Activated CD4-positive, alpha-beta memory T cell treated with anti-CD3 and anti-CD28 coated beads for 36 hours (primary cell): ENCODE results near the gene NME3. TPM values are rescaled to one million over a fixed set of nuclear protein-coding genes. Genes with fewer than 3 reads are reported as not detected.

ENCODE experiments used
- CTCF ChIA-PET: fragments of 350-600 bp; sonication (Branson Sonifier 250); formaldehyde crosslinking; loops from one replicate; lab custom pipeline; 2021; ENCODE audit warnings: antibody characterized with exemption, inconsistent platforms; lab: Charles Lee
- POLR2A ChIA-PET: fragments of 350-600 bp; sonication (Branson Sonifier 250); formaldehyde crosslinking; loops from one replicate; lab custom pipeline; 2021; ENCODE audit warnings: antibody characterized with exemption; lab: Charles Lee
- DNase-seq: peaks from one replicate; pipeline ENCODE4 v3.0.0-alpha.2; 2020
- H3K27ac Mint-ChIP-seq: one replicate; pipeline ENCODE4 v1.8.0; 2021; ENCODE audit warnings: mixed read lengths
- H3K27me3 Mint-ChIP-seq: one replicate; pipeline ENCODE4 v1.8.0; 2021; ENCODE audit warnings: mixed read lengths
- H3K36me3 Mint-ChIP-seq: one replicate; pipeline ENCODE4 v1.8.0; 2021; ENCODE audit warnings: mixed read lengths
- H3K4me1 Mint-ChIP-seq: one replicate; pipeline ENCODE4 v1.8.0; 2021; ENCODE audit warnings: low read depth, mixed read lengths
- H3K4me3 Mint-ChIP-seq: one replicate; pipeline ENCODE4 v1.8.0; 2021; ENCODE audit warnings: mild to moderate bottlenecking, mixed read lengths
- H3K9me3 Mint-ChIP-seq: one replicate; pipeline ENCODE4 v1.8.0; 2021; ENCODE audit warnings: mixed read lengths
- intact Hi-C: fragments of 100-400 bp; cut with micrococcal nuclease; formaldehyde crosslinking; loops from one replicate; pipeline ENCODE4 v1.15.1; 2023
- total RNA-seq, 2 experiments: library from RNA; stranded (reverse); gene quantifications; one replicate each; pipeline ENCODE4 v1.2.3, GENCODE V29; 2021

The NME3 gene
- total RNA-seq, result 10 to 100 TPM; 53.0 to 53.1 TPM

GRCh38 chr16:1771188-1771863, at the start of gene NME3:
Gene NME3 (minus strand): TSS chr16:1771543. CDS start chr16:1771534, 9 bp downstream.
- H3K27me3 Mint-ChIP-seq, result no peaks in the 10 kb centered on the region
- intact Hi-C loops, result loop anchor here (2.0 to 5.0 kb wide), 2 partner anchors 65 to 159 kb away; partner anchors contain the start of genes CRAMP1, IFT140 and MAPK8IP3
- peaks cover 21% of the 10 kb centered on the region for H3K36me3 Mint-ChIP-seq
- DNase-seq, result peak; percentile 87
- POLR2A ChIA-PET, result interaction anchor here (0.8 to 5.3 kb wide), 3 partner anchors 10 to 55 kb away, joined by 3 to 56 read pairs (median 3); partner anchors contain the start of genes NUBP2 and SPSB3
- peak within 1 kb of the TSS; percentile 94 for H3K27ac Mint-ChIP-seq
- H3K4me1 Mint-ChIP-seq, result peaks cover 6% of the 10 kb centered on the region
- CTCF ChIA-PET, result interaction anchor here (2.7 to 4.8 kb wide), 2 partner anchors 12 to 65 kb away, joined by 13 to 42 read pairs; partner anchors contain the start of genes MAPK8IP3, NUBP2 and SPSB3
- no peaks in the 10 kb centered on the region for H3K9me3 Mint-ChIP-seq
- H3K4me3 Mint-ChIP-seq, result peak within 1 kb of the TSS; percentile 94

GRCh38 chr16:1820946-1821290, 49.6 kb upstream of the NME3 start:
- peaks cover 19% of the 10 kb centered on the region for H3K4me1 Mint-ChIP-seq
- ChIA-PET POLR2A (no interaction called here), CTCF (no interaction called here)
- no peak overlapping the region for H3K4me3 Mint-ChIP-seq
- no peak for DNase-seq
- H3K9me3 Mint-ChIP-seq, result no peaks in the 10 kb centered on the region
- intact Hi-C loops, result no loop called here
- H3K27ac Mint-ChIP-seq, result no peak overlapping the region
- H3K36me3 Mint-ChIP-seq, result peaks cover 2% of the 10 kb centered on the region
- H3K27me3 Mint-ChIP-seq, result no peaks in the 10 kb centered on the region

- peaks cover 5% of the 10 kb centered on the region for H3K36me3 Mint-ChIP-seq
- peaks cover 13% of the 10 kb centered on the region for H3K4me1 Mint-ChIP-seq
- no peaks in the 10 kb centered on the region for H3K9me3 Mint-ChIP-seq
- CTCF ChIA-PET, result no interaction called here
- H3K27me3 Mint-ChIP-seq, result no peaks in the 10 kb centered on the region
- no peak for DNase-seq
- POLR2A ChIA-PET, result no interaction called here
- no peak overlapping the region for H3K4me3 Mint-ChIP-seq
- no peak overlapping the region for H3K27ac Mint-ChIP-seq
- intact Hi-C loops, result no loop called here
These were observed 49.0 kb upstream of the NME3 start for GRCh38 chr16:1820096-1820945.

GRCh38 chr16:1819611-1820010, 48.3 kb upstream of the NME3 start:
- H3K36me3 Mint-ChIP-seq, result peaks cover 9% of the 10 kb centered on the region
- H3K4me1 Mint-ChIP-seq, result peaks cover 10% of the 10 kb centered on the region
- H3K4me3 Mint-ChIP-seq, result no peak overlapping the region
- H3K27me3 Mint-ChIP-seq, result no peaks in the 10 kb centered on the region
- intact Hi-C loops, result no loop called here
- no peak overlapping the region for H3K27ac Mint-ChIP-seq
- ChIA-PET POLR2A (no interaction called here), CTCF (no interaction called here)
- DNase-seq, result no peak
- no peaks in the 10 kb centered on the region for H3K9me3 Mint-ChIP-seq

GRCh38 chr16:1818873-1819525, 47.7 kb upstream of the NME3 start:
- Mint-ChIP-seq H3K4me1 (peaks cover 4% of the 10 kb centered on the region), H3K27ac (no peak overlapping the region), H3K36me3 (peaks cover 9% of the 10 kb centered on the region), H3K4me3 (no peak overlapping the region), H3K27me3 (no peaks in the 10 kb centered on the region), H3K9me3 (no peaks in the 10 kb centered on the region)
- ChIA-PET POLR2A (no interaction called here), CTCF (no interaction called here)
- intact Hi-C loops, result no loop called here
- DNase-seq, result no peak

- Mint-ChIP-seq H3K27me3 (no peaks in the 10 kb centered on the region), H3K27ac (no peak overlapping the region), H3K4me1 (peaks cover under 1% of the 10 kb centered on the region), H3K4me3 (no peak overlapping the region), H3K36me3 (peaks cover 11% of the 10 kb centered on the region), H3K9me3 (no peaks in the 10 kb centered on the region)
- intact Hi-C loops, result no loop called here
- CTCF ChIA-PET, result no interaction called here
- no peak for DNase-seq
- POLR2A ChIA-PET, result no interaction called here
These were observed 47.0 kb upstream of the NME3 start for GRCh38 chr16:1818204-1818872.

- no peak for DNase-seq
- Mint-ChIP-seq H3K9me3 (no peaks in the 10 kb centered on the region), H3K27ac (no peak overlapping the region), H3K4me1 (peaks cover 6% of the 10 kb centered on the region), H3K36me3 (peaks cover 11% of the 10 kb centered on the region), H3K27me3 (no peaks in the 10 kb centered on the region), H3K4me3 (no peak overlapping the region)
- CTCF ChIA-PET, result no interaction called here
- POLR2A ChIA-PET, result no interaction called here
- intact Hi-C loops, result no loop called here
These were observed 46.4 kb upstream of the NME3 start for GRCh38 chr16:1817716-1818115.

- Mint-ChIP-seq H3K4me1 (peaks cover 8% of the 10 kb centered on the region), H3K27ac (no peak overlapping the region), H3K4me3 (no peak overlapping the region), H3K27me3 (no peaks in the 10 kb centered on the region), H3K36me3 (peaks cover 11% of the 10 kb centered on the region), H3K9me3 (no peaks in the 10 kb centered on the region)
- intact Hi-C loops, result no loop called here
- ChIA-PET CTCF (no interaction called here), POLR2A (no interaction called here)
- DNase-seq, result no peak
These were observed 45.9 kb upstream of the NME3 start for GRCh38 chr16:1817276-1817589.

GRCh38 chr16:1816396-1817275, 45.3 kb upstream of the NME3 start:
- Mint-ChIP-seq H3K9me3 (no peaks in the 10 kb centered on the region), H3K27me3 (no peaks in the 10 kb centered on the region), H3K27ac (no peak overlapping the region), H3K4me1 (peaks cover 8% of the 10 kb centered on the region), H3K36me3 (peaks cover 11% of the 10 kb centered on the region), H3K4me3 (no peak overlapping the region)
- DNase-seq, result no peak
- intact Hi-C loops, result no loop called here
- CTCF ChIA-PET, result no interaction called here
- POLR2A ChIA-PET, result no interaction called here

GRCh38 chr16:1815461-1815860, 44.1 kb upstream of the NME3 start:
- Mint-ChIP-seq H3K36me3 (peaks cover 11% of the 10 kb centered on the region), H3K27me3 (no peaks in the 10 kb centered on the region), H3K27ac (no peak overlapping the region), H3K4me3 (no peak overlapping the region), H3K4me1 (peaks cover 8% of the 10 kb centered on the region), H3K9me3 (no peaks in the 10 kb centered on the region)
- no peak for DNase-seq
- intact Hi-C loops, result no loop called here
- POLR2A ChIA-PET, result no interaction called here
- CTCF ChIA-PET, result no interaction called here

- CTCF ChIA-PET, result interaction anchor here (0.6 to 1.0 kb wide), 3 partner anchors 26 to 212 kb away, joined by 3 read pairs; partner anchors contain the start of gene NUBP2
- peaks cover 15% of the 10 kb centered on the region for H3K36me3 Mint-ChIP-seq
- no peak overlapping the region for H3K4me3 Mint-ChIP-seq
- no peaks in the 10 kb centered on the region for H3K9me3 Mint-ChIP-seq
- H3K27me3 Mint-ChIP-seq, result no peaks in the 10 kb centered on the region
- H3K4me1 Mint-ChIP-seq, result peaks cover 8% of the 10 kb centered on the region
- intact Hi-C loops, result no loop called here
- peak overlapping the region; percentile 1 for H3K27ac Mint-ChIP-seq
- POLR2A ChIA-PET, result no interaction called here
- peak; percentile 78 for DNase-seq
These were observed 41.4 kb upstream of the NME3 start for GRCh38 chr16:1812732-1813163.
